Caco-2 (cell line): Measurements from ENCODE around the gene IL1A. TPM values are rescaled to one million over a fixed set of nuclear protein-coding genes. Genes with fewer than 3 reads are reported as not detected.

ENCODE experiments used
- BruUV-seq: library from RNA; stranded (reverse); fragments of 400-500 nt; replicated peaks from 2 replicates; lab custom pipeline; 2021; lab: Mats Ljungman, UMichigan
- CTCF ChIA-PET: fragments of 300-600 bp; sonication (Branson Sonifier 250); formaldehyde crosslinking; loops from one replicate; lab custom pipeline; 2022; ENCODE audit warnings: antibody characterized with exemption; lab: Charles Lee
- POLR2A ChIA-PET: fragments of 300-600 bp; sonication (Branson Sonifier 250); formaldehyde crosslinking; loops from one replicate; lab custom pipeline; 2022; ENCODE audit warnings: antibody characterized with exemption; lab: Charles Lee
- DNase-seq, 2 experiments: peaks; one replicate each; pipeline versions ENCODE4 v3.0.0 to v3.0.0-alpha.2; 2020 to 2022
- H3K27me3 ChIP-seq: replicated peaks from 2 replicates; pipeline ENCODE4 v1.6.0; 2011; ENCODE audit warnings: low read length; ENCODE audit not compliant: control insufficient read depth, insufficient read depth
- H3K36me3 ChIP-seq: 2 replicates; pipeline ENCODE4 v1.5.1; 2011; ENCODE audit warnings: low read length; ENCODE audit not compliant: control insufficient read depth, insufficient read depth
- H3K4me1 ChIP-seq: fragments of 250-450 bp; sonication (Bioruptor Pico); 2 replicates; pipeline ENCODE4 v1.5.1; 2020; ENCODE audit warnings: mild to moderate bottlenecking
- H3K4me3 ChIP-seq: 2 replicates; pipeline ENCODE4 v1.5.1; 2011; ENCODE audit warnings: low read depth, mild to moderate bottlenecking, control low read depth, low read length
- H3K9me3 ChIP-seq: fragments of 250-450 bp; sonication (Bioruptor Pico); 2 replicates; pipeline ENCODE4 v1.5.1; 2020; ENCODE audit warnings: mild to moderate bottlenecking, moderate library complexity
- H3K27ac Mint-ChIP-seq: one replicate; pipeline ENCODE4 v1.8.0; 2022; ENCODE audit warnings: mixed read lengths; ENCODE audit not compliant: unreplicated experiment
- H3K27me3 Mint-ChIP-seq: one replicate; pipeline ENCODE4 v1.8.0; 2022; ENCODE audit warnings: mixed read lengths; ENCODE audit not compliant: insufficient read depth, unreplicated experiment
- H3K36me3 Mint-ChIP-seq: one replicate; pipeline ENCODE4 v1.8.0; 2022; ENCODE audit warnings: mild to moderate bottlenecking, mixed read lengths; ENCODE audit not compliant: insufficient read depth, unreplicated experiment
- H3K4me1 Mint-ChIP-seq: one replicate; pipeline ENCODE4 v1.8.0; 2022; ENCODE audit warnings: low read depth, mixed read lengths; ENCODE audit not compliant: unreplicated experiment
- H3K4me3 Mint-ChIP-seq: one replicate; pipeline ENCODE4 v1.8.0; 2022; ENCODE audit warnings: mild to moderate bottlenecking, moderate library complexity, mixed read lengths; ENCODE audit not compliant: unreplicated experiment
- H3K9me3 Mint-ChIP-seq: one replicate; pipeline ENCODE4 v1.8.0; 2022; ENCODE audit warnings: mixed read lengths; ENCODE audit not compliant: unreplicated experiment
- CTCF ChIP-seq, 2 experiments: fragments of 200-600 bp in 1 of 2; IDR thresholded peaks; 1 replicate in 1 of 2; 2 replicates in 1 of 2; pipeline versions ENCODE4 v1.5.1 to v1.8.0; 2011 to 2022; ENCODE audit warnings: antibody characterized with exemption in 1 of 2, control low read depth in 1 of 2, inconsistent platforms in 1 of 2, low read depth in 1 of 2, low read length in 1 of 2, mild to moderate bottlenecking in 1 of 2, moderate library complexity in 1 of 2; ENCODE audit not compliant: insufficient read depth in 1 of 2, severe bottlenecking in 1 of 2, unreplicated experiment in 1 of 2
- intact Hi-C: fragments of 100-400 bp; cut with micrococcal nuclease; formaldehyde crosslinking; loops from one replicate; pipeline ENCODE4 v1.10.0; 2022; ENCODE audit not compliant: unreplicated experiment
- total RNA-seq: library from RNA; stranded (reverse); gene quantifications from 2 replicates; pipeline ENCODE4 v1.2.3, GENCODE V29; 2022

IL1A gene
- total RNA-seq, 1 experiment from 2014 or later: not detected

GRCh38 chr2:112733456-112733855 lies 50.8 kb downstream of the IL1A start:
- intact Hi-C loops: no loop called here
- no peak for TF ChIP-seq CTCF (IDR thresholded peaks at IDR 0.05; ENCODE audit: insufficient read depth in 1 of 2, low read depth in 1 of 2, low read length in 1 of 2, severe bottlenecking in 1 of 2, unreplicated experiment in 1 of 2)
- no peak for DNase-seq
- Mint-ChIP-seq H3K27me3 (no peaks in the 10 kb centered on the region), H3K4me3 (no peak overlapping the region), H3K4me1 (peaks cover 5% of the 10 kb centered on the region), H3K36me3 (no peaks in the 10 kb centered on the region), H3K9me3 (no peaks in the 10 kb centered on the region), H3K27ac (no peak overlapping the region)
- BruUV-seq: no TSS peak
- CTCF ChIA-PET: no interaction called here
- Histone ChIP-seq H3K27me3 (no peaks in the 10 kb centered on the region), H3K9me3 (no peaks in the 10 kb centered on the region), H3K4me1 (peaks cover 13% of the 10 kb centered on the region), H3K36me3 (no peaks in the 10 kb centered on the region), H3K4me3 (no peak overlapping the region)
- POLR2A ChIA-PET: no interaction called here

DNA sequence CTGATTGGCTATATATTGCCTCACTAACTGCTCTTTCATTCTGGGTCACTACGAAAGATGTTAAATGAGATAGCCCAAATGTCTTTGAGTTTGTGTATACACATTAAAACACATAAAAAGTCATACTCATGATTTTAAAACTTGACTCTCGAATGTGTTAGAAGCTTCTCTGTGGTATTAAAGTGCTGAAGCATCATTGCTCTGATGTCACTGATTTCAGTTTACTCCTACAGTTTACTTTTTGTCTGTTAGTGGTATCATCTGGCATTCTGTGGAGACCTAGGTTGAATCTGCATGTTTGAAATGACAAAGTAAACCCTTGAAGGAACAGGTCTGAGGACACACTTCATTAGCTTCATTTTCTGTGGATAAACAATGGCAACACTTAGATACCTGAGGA lies 52.8 kb downstream of the IL1A start:
- TF ChIP-seq CTCF (IDR thresholded peaks at IDR 0.05; ENCODE audit: insufficient read depth in 1 of 2, low read depth in 1 of 2, low read length in 1 of 2, severe bottlenecking in 1 of 2, unreplicated experiment in 1 of 2): no peak
- H3K4me3 ChIP-seq: no peak overlapping the region
- H3K27me3 Mint-ChIP-seq: no peaks in the 10 kb centered on the region
- DNase-seq: no peak
- no peaks in the 10 kb centered on the region for H3K9me3 Mint-ChIP-seq
- no TSS peak for BruUV-seq
- ChIA-PET CTCF (no interaction called here), POLR2A (no interaction called here)
- H3K4me1 ChIP-seq: peaks cover 2% of the 10 kb centered on the region
- H3K4me1 Mint-ChIP-seq: peaks cover 9% of the 10 kb centered on the region
- H3K4me3 Mint-ChIP-seq: no peak overlapping the region
- H3K27ac Mint-ChIP-seq: no peak overlapping the region
- intact Hi-C loops: no loop called here
- H3K36me3 Mint-ChIP-seq: no peaks in the 10 kb centered on the region
- no peaks in the 10 kb centered on the region for H3K36me3 ChIP-seq
- H3K9me3 ChIP-seq: no peaks in the 10 kb centered on the region
- H3K27me3 ChIP-seq: no peaks in the 10 kb centered on the region

DNA sequence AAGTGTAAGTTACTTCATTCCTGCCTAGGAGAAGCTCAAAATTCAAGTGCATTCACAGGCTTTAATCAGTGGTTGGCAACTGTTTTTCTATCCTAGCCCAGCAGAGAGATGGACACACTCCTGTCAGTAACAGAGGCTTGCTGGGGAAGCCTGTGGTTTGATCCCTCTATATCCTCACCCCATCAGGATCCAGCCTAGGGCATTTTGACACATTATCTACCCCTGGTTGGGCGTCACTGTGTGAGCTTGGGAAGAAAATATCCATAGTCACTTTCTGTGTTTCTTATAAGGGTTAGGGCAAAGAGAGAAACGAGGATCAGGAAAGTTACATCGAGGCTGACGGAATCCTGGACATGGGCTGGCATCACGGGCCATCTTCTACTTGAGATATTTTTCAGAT lies 53.5 kb downstream of the IL1A start:
- H3K27ac Mint-ChIP-seq: no peak overlapping the region
- no peak for DNase-seq
- H3K4me1 Mint-ChIP-seq: peaks cover 15% of the 10 kb centered on the region
- H3K27me3 Mint-ChIP-seq: no peaks in the 10 kb centered on the region
- no TSS peak for BruUV-seq
- no peak for TF ChIP-seq CTCF (IDR thresholded peaks at IDR 0.05; ENCODE audit: insufficient read depth in 1 of 2, low read depth in 1 of 2, low read length in 1 of 2, severe bottlenecking in 1 of 2, unreplicated experiment in 1 of 2)
- Histone ChIP-seq H3K36me3 (no peaks in the 10 kb centered on the region), H3K4me1 (peaks cover 9% of the 10 kb centered on the region), H3K9me3 (no peaks in the 10 kb centered on the region), H3K27me3 (no peaks in the 10 kb centered on the region), H3K4me3 (no peak overlapping the region)
- peaks cover 6% of the 10 kb centered on the region for H3K36me3 Mint-ChIP-seq
- POLR2A ChIA-PET: no interaction called here
- H3K4me3 Mint-ChIP-seq: no peak overlapping the region
- H3K9me3 Mint-ChIP-seq: no peaks in the 10 kb centered on the region
- intact Hi-C loops: no loop called here
- CTCF ChIA-PET: no interaction called here
